ENCODE data around the gene SHB.
"Not testable (repeated sequence)": the region's sequence is repeated elsewhere in the genome, so short reads cannot be mapped to it uniquely, and the experiment has no call there.

SHB gene

GRCh38 chr9:37967014-37967760 is 101.8 kb downstream of the SHB start:
- H3K4me1 ChIP-seq (ENCODE audit: control insufficient read depth, insufficient read depth, low read length), result no peaks in the 10 kb centered on the region
- H3K27ac ChIP-seq (ENCODE audit: low read depth, low read length), result no peak overlapping the region
- no peaks in the 10 kb centered on the region for H3K27me3 ChIP-seq (ENCODE audit: control insufficient read depth, insufficient read depth, low read length)
- H3K36me3 ChIP-seq (ENCODE audit: control insufficient read depth, insufficient read depth, low read length), result no peaks in the 10 kb centered on the region
- no peak overlapping the region for H3K9ac ChIP-seq (ENCODE audit: low read length)
- H3K4me3 ChIP-seq (ENCODE audit: low read length), result no peak overlapping the region

DNA sequence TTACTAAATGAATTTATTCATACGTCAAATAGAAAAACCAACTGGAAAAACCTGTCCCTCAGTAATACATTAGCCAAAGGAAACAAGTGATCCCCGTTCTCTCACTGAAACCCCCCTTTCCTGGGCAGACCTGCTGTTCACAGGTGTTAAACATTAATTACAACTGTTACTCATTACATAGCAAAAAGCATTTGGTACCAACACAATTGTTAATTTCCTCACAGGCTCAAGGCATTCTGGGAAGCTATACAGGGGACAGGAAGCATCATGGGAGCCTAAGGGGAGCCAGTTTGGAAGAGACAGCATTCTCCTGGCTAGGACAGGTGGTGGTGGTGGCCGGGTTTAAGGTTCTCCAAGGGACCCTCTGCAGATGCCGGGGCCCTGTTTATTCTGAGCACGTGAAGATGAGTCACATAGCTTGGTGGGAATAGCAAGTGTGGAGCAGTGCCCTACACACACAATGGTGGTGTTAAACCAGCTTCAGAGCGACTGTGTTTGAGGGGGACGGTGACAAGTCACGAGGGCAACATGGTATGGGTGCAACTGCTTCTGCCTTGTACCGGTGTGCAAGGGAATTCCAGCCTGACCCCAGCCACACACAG is 102.5 kb downstream of the SHB start:
- Histone ChIP-seq H3K36me3 (ENCODE audit: control insufficient read depth, insufficient read depth, low read length) (no peaks in the 10 kb centered on the region), H3K4me1 (ENCODE audit: control insufficient read depth, insufficient read depth, low read length) (no peaks in the 10 kb centered on the region), H3K27ac (ENCODE audit: low read depth, low read length) (no peak overlapping the region), H3K27me3 (ENCODE audit: control insufficient read depth, insufficient read depth, low read length) (no peaks in the 10 kb centered on the region), H3K9ac (ENCODE audit: low read length) (no peak overlapping the region), H3K4me3 (ENCODE audit: low read length) (no peak overlapping the region)

GRCh38 chr9:37965676-37966345 is 103.2 kb downstream of the SHB start:
- not testable (repeated sequence) for H3K27ac ChIP-seq (ENCODE audit: low read depth, low read length); H3K9ac ChIP-seq (ENCODE audit: low read length); H3K36me3 ChIP-seq (ENCODE audit: control insufficient read depth, insufficient read depth, low read length); H3K27me3 ChIP-seq (ENCODE audit: control insufficient read depth, insufficient read depth, low read length); H3K4me3 ChIP-seq (ENCODE audit: low read length); H3K4me1 ChIP-seq (ENCODE audit: control insufficient read depth, insufficient read depth, low read length)

DNA sequence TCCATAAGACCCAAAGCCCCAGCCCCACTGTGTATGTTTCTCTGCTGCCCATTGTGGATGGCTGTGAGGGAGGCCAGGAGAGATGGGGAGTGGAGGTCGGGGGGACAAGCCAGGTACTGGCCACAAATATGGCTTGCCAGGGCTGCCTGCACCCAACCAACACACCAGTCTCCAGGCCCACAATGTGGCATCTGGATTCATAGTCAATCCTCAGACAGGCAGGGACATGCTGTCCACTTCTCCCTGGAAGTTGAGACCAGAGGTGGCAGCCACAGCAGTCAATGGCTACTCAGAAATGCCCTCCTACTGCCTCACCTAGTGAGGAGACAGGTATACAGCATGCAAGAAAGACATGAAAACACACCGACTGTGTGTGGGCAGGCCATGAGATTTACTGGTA is 103.9 kb downstream of the SHB start:
- Histone ChIP-seq H3K4me1 (ENCODE audit: control insufficient read depth, insufficient read depth, low read length) (no peaks in the 10 kb centered on the region), H3K27ac (ENCODE audit: low read depth, low read length) (no peak overlapping the region), H3K4me3 (ENCODE audit: low read length) (no peak overlapping the region), H3K27me3 (ENCODE audit: control insufficient read depth, insufficient read depth, low read length) (no peaks in the 10 kb centered on the region), H3K36me3 (ENCODE audit: control insufficient read depth, insufficient read depth, low read length) (no peaks in the 10 kb centered on the region), H3K9ac (ENCODE audit: low read length) (no peak overlapping the region)

GRCh38 chr9:37964740-37965081 is 104.3 kb downstream of the SHB start:
- no peaks in the 10 kb centered on the region for H3K36me3 ChIP-seq (ENCODE audit: control insufficient read depth, insufficient read depth, low read length)
- H3K9ac ChIP-seq (ENCODE audit: low read length), result no peak overlapping the region
- H3K4me3 ChIP-seq (ENCODE audit: low read length), result no peak overlapping the region
- H3K4me1 ChIP-seq (ENCODE audit: control insufficient read depth, insufficient read depth, low read length), result no peaks in the 10 kb centered on the region
- no peak overlapping the region for H3K27ac ChIP-seq (ENCODE audit: low read depth, low read length)
- no peaks in the 10 kb centered on the region for H3K27me3 ChIP-seq (ENCODE audit: control insufficient read depth, insufficient read depth, low read length)

DNA sequence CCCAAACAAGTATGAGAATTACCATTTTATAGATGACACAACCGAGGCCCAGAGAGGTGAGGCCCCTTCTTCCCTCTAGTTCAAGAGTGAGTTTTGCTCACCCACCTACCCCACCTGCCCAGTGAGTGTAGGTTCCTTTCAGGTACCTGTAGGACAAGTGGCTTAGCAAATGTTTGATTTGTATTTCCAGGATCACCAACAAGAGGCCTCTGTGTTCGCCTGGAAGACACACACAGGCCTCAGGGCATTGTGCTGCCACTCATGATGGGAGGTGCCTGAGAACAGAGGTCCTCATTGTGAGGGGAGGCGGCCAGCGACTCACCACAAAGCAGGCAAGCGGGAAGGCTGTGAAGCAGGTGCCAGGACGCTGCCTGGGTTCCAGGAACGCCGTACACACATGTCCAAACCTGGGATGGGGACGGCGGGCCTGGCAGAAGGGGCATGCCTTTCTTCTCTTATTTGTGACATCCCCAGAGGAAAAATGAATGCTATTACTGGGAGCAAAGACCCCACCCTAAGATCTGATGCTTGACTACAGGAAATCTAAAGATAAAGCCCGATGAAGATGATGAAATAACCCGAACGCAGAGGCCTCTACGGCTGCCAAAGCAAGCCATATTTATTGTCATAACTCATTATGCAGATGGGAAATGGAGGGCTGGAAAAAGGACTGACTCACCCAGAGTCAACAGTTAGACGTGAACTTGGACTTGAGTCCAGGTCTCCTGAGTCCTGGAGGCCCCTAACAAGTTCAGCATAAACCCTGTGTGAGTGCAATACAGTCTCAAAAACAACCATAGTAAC is 104.9 kb downstream of the SHB start:
- Histone ChIP-seq H3K27ac (ENCODE audit: low read depth, low read length) (no peak overlapping the region), H3K36me3 (ENCODE audit: control insufficient read depth, insufficient read depth, low read length) (no peaks in the 10 kb centered on the region), H3K27me3 (ENCODE audit: control insufficient read depth, insufficient read depth, low read length) (no peaks in the 10 kb centered on the region), H3K4me3 (ENCODE audit: low read length) (no peak overlapping the region), H3K4me1 (ENCODE audit: control insufficient read depth, insufficient read depth, low read length) (no peaks in the 10 kb centered on the region), H3K9ac (ENCODE audit: low read length) (no peak overlapping the region)

- no peaks in the 10 kb centered on the region for H3K27me3 ChIP-seq (ENCODE audit: control insufficient read depth, insufficient read depth, low read length)
- H3K27ac ChIP-seq (ENCODE audit: low read depth, low read length), result no peak overlapping the region
- no peak overlapping the region for H3K4me3 ChIP-seq (ENCODE audit: low read length)
- no peaks in the 10 kb centered on the region for H3K4me1 ChIP-seq (ENCODE audit: control insufficient read depth, insufficient read depth, low read length)
- H3K36me3 ChIP-seq (ENCODE audit: control insufficient read depth, insufficient read depth, low read length), result no peaks in the 10 kb centered on the region
- no peak overlapping the region for H3K9ac ChIP-seq (ENCODE audit: low read length)
Measured at GRCh38 chr9:37961351-37961750, 107.7 kb downstream of the SHB start.

DNA sequence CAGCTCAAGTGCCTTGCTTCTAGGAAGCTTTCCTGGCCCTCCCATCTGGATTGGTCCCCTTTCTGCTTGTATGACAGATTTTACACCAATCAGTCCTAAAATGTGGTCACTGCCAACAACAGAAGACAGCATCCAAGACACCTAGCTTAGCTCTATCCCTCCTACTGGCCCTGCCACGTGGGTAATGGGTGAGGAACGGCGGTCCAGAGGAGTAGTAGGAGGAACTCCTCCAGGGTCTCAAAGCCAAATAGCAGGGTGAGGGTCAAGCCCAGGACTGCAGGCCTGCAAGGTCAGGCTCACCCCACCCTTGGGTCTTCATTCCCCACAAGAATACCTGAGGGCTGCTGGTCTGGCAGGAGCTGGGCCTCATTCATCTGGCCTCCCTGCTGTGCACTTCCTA is 108.4 kb downstream of the SHB start:
- no peaks in the 10 kb centered on the region for H3K4me1 ChIP-seq (ENCODE audit: control insufficient read depth, insufficient read depth, low read length)
- H3K36me3 ChIP-seq (ENCODE audit: control insufficient read depth, insufficient read depth, low read length), result no peaks in the 10 kb centered on the region
- H3K9ac ChIP-seq (ENCODE audit: low read length), result no peak overlapping the region
- H3K27ac ChIP-seq (ENCODE audit: low read depth, low read length), result no peak overlapping the region
- H3K4me3 ChIP-seq (ENCODE audit: low read length), result no peak overlapping the region
- H3K27me3 ChIP-seq (ENCODE audit: control insufficient read depth, insufficient read depth, low read length), result no peaks in the 10 kb centered on the region

GRCh38 chr9:37959976-37960375 is 109.1 kb downstream of the SHB start:
- Histone ChIP-seq H3K4me3 (ENCODE audit: low read length) (no peak overlapping the region), H3K9ac (ENCODE audit: low read length) (no peak overlapping the region), H3K4me1 (ENCODE audit: control insufficient read depth, insufficient read depth, low read length) (no peaks in the 10 kb centered on the region), H3K36me3 (ENCODE audit: control insufficient read depth, insufficient read depth, low read length) (no peaks in the 10 kb centered on the region), H3K27ac (ENCODE audit: low read depth, low read length) (no peak overlapping the region), H3K27me3 (ENCODE audit: control insufficient read depth, insufficient read depth, low read length) (no peaks in the 10 kb centered on the region)

DNA sequence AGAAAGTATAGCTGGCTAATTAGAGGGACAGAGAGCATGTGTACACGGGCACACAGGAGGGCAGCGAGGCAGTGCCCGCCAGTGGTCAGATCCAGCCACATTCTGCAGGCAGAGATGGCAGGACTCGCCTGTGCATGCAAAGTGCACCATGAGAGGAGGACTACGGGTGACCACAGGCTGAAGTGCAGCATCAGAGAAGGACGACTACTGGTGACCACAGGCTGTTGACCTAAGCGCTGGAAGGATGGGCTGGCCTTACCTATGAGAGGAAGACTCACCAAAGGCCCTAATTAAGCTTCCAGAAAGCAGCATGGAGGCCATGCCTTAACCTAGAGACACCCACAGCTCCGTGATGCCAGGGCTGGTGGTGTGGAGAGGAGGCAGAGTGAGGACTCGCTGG is 110.9 kb downstream of the SHB start:
- no peak overlapping the region for H3K9ac ChIP-seq (ENCODE audit: low read length)
- H3K4me3 ChIP-seq (ENCODE audit: low read length), result no peak overlapping the region
- H3K27me3 ChIP-seq (ENCODE audit: control insufficient read depth, insufficient read depth, low read length), result no peaks in the 10 kb centered on the region
- peaks cover 8% of the 10 kb centered on the region for H3K4me1 ChIP-seq (ENCODE audit: control insufficient read depth, insufficient read depth, low read length)
- peaks cover 4% of the 10 kb centered on the region for H3K36me3 ChIP-seq (ENCODE audit: control insufficient read depth, insufficient read depth, low read length)
- H3K27ac ChIP-seq (ENCODE audit: low read depth, low read length), result no peak overlapping the region

DNA sequence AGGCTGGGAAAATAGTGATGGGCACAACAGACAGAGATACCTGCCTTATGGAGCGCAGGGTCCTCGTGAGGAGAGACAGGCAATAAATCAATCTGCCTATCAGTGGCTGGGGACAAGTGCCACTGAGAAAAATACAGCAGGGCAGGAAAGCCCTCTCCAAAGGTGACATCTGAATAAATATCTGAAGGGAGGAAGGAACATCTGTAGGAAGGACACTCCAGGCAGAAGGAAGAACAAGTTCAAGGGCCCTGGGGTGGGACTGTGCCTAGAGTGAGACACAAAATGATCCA is 111.4 kb downstream of the SHB start:
- Histone ChIP-seq H3K27ac (ENCODE audit: low read depth, low read length) (no peak overlapping the region), H3K9ac (ENCODE audit: low read length) (no peak overlapping the region), H3K27me3 (ENCODE audit: control insufficient read depth, insufficient read depth, low read length) (no peaks in the 10 kb centered on the region), H3K4me3 (ENCODE audit: low read length) (no peak overlapping the region), H3K4me1 (ENCODE audit: control insufficient read depth, insufficient read depth, low read length) (peaks cover 8% of the 10 kb centered on the region), H3K36me3 (ENCODE audit: control insufficient read depth, insufficient read depth, low read length) (peaks cover 6% of the 10 kb centered on the region)

DNA sequence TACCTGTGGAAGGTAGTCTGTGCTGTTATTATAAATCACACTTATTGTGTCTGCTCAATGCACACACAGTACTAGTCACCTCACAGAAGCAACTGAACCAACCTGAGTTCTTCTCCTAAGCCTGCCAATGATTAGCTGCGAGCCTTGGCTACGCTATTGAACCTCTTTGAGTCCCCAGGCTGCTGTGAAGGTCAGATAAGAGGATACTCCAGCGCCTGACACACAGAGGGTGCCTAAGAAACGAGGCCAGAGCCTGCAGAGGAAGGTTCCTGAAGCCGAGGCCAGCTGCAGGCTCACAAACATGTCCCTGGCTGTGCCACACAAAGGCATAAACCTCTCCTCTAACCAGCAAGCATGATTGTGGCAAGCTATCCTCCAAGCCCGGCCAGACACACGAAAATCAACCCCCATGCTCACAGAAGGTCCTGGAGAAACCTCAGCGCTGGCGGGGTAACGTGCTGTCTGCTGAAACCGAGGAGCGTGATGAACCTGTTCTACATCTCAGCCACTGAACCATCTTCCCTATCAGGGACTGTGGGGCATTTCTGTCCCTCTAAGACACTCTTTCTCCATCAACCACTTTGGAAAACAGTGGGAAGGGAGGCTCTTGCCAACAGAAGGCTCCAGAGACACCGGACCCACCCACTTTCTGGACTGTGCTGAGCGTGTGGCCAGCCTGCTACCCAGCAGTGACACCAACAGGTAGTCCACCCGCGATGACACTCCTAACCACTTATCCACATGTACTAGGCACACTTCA is 111.9 kb downstream of the SHB start:
- Histone ChIP-seq H3K4me1 (ENCODE audit: control insufficient read depth, insufficient read depth, low read length) (peaks cover 8% of the 10 kb centered on the region), H3K27me3 (ENCODE audit: control insufficient read depth, insufficient read depth, low read length) (no peaks in the 10 kb centered on the region), H3K36me3 (ENCODE audit: control insufficient read depth, insufficient read depth, low read length) (peaks cover 6% of the 10 kb centered on the region), H3K4me3 (ENCODE audit: low read length) (no peak overlapping the region), H3K9ac (ENCODE audit: low read length) (no peak overlapping the region), H3K27ac (ENCODE audit: low read depth, low read length) (no peak overlapping the region)
